Measurements from ENCODE around the gene ZBTB5.

- TF ChIP-seq, protein P1, sequence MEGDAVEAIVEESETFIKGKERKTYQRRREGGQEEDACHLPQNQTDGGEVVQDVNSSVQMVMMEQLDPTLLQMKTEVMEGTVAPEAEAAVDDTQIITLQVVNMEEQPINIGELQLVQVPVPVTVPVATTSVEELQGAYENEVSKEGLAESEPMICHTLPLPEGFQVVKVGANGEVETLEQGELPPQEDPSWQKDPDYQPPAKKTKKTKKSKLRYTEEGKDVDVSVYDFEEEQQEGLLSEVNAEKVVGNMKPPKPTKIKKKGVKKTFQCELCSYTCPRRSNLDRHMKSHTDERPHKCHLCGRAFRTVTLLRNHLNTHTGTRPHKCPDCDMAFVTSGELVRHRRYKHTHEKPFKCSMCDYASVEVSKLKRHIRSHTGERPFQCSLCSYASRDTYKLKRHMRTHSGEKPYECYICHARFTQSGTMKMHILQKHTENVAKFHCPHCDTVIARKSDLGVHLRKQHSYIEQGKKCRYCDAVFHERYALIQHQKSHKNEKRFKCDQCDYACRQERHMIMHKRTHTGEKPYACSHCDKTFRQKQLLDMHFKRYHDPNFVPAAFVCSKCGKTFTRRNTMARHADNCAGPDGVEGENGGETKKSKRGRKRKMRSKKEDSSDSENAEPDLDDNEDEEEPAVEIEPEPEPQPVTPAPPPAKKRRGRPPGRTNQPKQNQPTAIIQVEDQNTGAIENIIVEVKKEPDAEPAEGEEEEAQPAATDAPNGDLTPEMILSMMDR (conservative IDR thresholded peaks at IDR 0.05 in 1 of 2, IDR thresholded peaks at IDR 0.05 in 1 of 2; ENCODE audit: low read depth in 1 of 2, low read length in 2 of 2), result no peak
- no peak for TF ChIP-seq EZH2 (IDR thresholded peaks at IDR 0.05; ENCODE audit: low read length, missing control alignments)
These were observed 18.8 kb downstream of the ZBTB5 start for GRCh38 chr9:37446401-37446800.

All from fibroblast of lung (primary cell).